IMR-90 (cell line): ENCODE measurements around the gene HERC6. TPM values are rescaled to one million over a fixed set of nuclear protein-coding genes. Genes with fewer than 3 reads are reported as not detected.

Source experiments
- ATAC-seq: fragments of 200-7000 bp; cut with Tn5 transposase; 2 replicates; pipeline ENCODE4 v1.9.1; 2020; ENCODE audit warnings: low read depth, mild to moderate bottlenecking, moderate library complexity
- BruUV-seq: library from RNA; stranded (reverse); fragments of 400-500 nt; replicated peaks from 2 replicates; lab custom pipeline; 2021; lab: Mats Ljungman, UMichigan
- CTCF ChIA-PET: fragments of 300-600 bp; formaldehyde crosslinking; extraction: SDS; loops from one replicate; lab custom pipeline; 2021; ENCODE audit warnings: antibody characterized with exemption; lab: Yijun Ruan, JAX
- POLR2A ChIA-PET: fragments of 300-600 bp; sonication (Branson Sonifier 250); formaldehyde crosslinking; loops from one replicate; lab custom pipeline; 2022; ENCODE audit warnings: antibody characterized with exemption; ENCODE audit not compliant: unreplicated experiment; lab: Charles Lee
- DNase-seq: peaks from one replicate; pipeline ENCODE4 v3.0.0; 2013
- H2AFZ ChIP-seq: replicated peaks from 2 replicates; pipeline ENCODE3; 2013; ENCODE audit warnings: low read length, mild to moderate bottlenecking; ENCODE audit not compliant: poor library complexity
- H2AK5ac ChIP-seq: 2 replicates; pipeline ENCODE4 v1.6.1; 2013; ENCODE audit warnings: low read depth, low read length, inconsistent platforms
- H2AK9ac ChIP-seq: replicated peaks from 2 replicates; pipeline ENCODE3; 2013; ENCODE audit warnings: mild to moderate bottlenecking, low read depth, low read length, moderate library complexity; ENCODE audit not compliant: poor library complexity
- H2BK120ac ChIP-seq: 2 replicates; pipeline ENCODE4 v1.6.1; 2013; ENCODE audit warnings: low read depth, low read length, inconsistent platforms
- H2BK15ac ChIP-seq: 3 replicates; pipeline ENCODE4 v1.6.1; 2013; ENCODE audit warnings: low read depth, low read length, inconsistent platforms
- H2BK20ac ChIP-seq: 2 replicates; pipeline ENCODE4 v1.6.1; 2013; ENCODE audit warnings: low read depth, mild to moderate bottlenecking, inconsistent platforms, low read length, moderate library complexity
- H2BK5ac ChIP-seq: 2 replicates; pipeline ENCODE4 v1.6.1; 2013; ENCODE audit warnings: mild to moderate bottlenecking, low read depth, low read length, inconsistent platforms; ENCODE audit not compliant: poor library complexity, severe bottlenecking
- H3K14ac ChIP-seq: replicated peaks from 2 replicates; pipeline ENCODE4 v1.6.1; 2013; ENCODE audit warnings: low read depth, low read length, inconsistent platforms
- H3K18ac ChIP-seq: 2 replicates; pipeline ENCODE4 v1.6.1; 2013; ENCODE audit warnings: low read depth, low read length, control low read depth
- H3K23ac ChIP-seq: 2 replicates; pipeline ENCODE4 v1.6.1; 2013; ENCODE audit warnings: low read depth, low read length, inconsistent platforms
- H3K27ac ChIP-seq: 2 replicates; pipeline ENCODE4 v1.5.1; 2013; ENCODE audit warnings: mild to moderate bottlenecking, control low read depth, low read length; ENCODE audit not compliant: insufficient read depth
- H3K27me3 ChIP-seq: 2 replicates; pipeline ENCODE4 v1.6.1; 2013; ENCODE audit warnings: low read length; ENCODE audit not compliant: control insufficient read depth, insufficient read depth
- H3K36me3 ChIP-seq: 2 replicates; pipeline ENCODE4 v1.6.1; 2013; ENCODE audit warnings: low read length, mixed read lengths; ENCODE audit not compliant: control insufficient read depth, insufficient read depth
- H3K4ac ChIP-seq: 2 replicates; pipeline ENCODE4 v1.6.1; 2013; ENCODE audit warnings: low read depth, low read length, inconsistent platforms
- H3K4me1 ChIP-seq: 2 replicates; pipeline ENCODE4 v1.6.1; 2013; ENCODE audit warnings: low read length, mixed read lengths; ENCODE audit not compliant: control insufficient read depth, insufficient read depth
- H3K4me2 ChIP-seq: 2 replicates; pipeline ENCODE4 v1.6.1; 2013; ENCODE audit warnings: low read depth, mild to moderate bottlenecking, control low read depth, low read length, moderate library complexity
- H3K4me3 ChIP-seq: 2 replicates; pipeline ENCODE4 v1.5.1; 2013; ENCODE audit warnings: low read depth, mild to moderate bottlenecking, control low read depth, low read length, moderate library complexity; ENCODE audit not compliant: insufficient read depth
- H3K56ac ChIP-seq: 2 replicates; pipeline ENCODE4 v1.6.1; 2013; ENCODE audit warnings: low read length, inconsistent platforms; ENCODE audit not compliant: insufficient read depth; ENCODE audit errors: extremely low read depth
- H3K79me1 ChIP-seq, 2 experiments: 2 replicates each; pipeline ENCODE4 v1.6.1; 2013; ENCODE audit warnings: low read length in 2 of 2, inconsistent platforms in 1 of 2, low read depth in 1 of 2
- H3K9ac ChIP-seq: 2 replicates; pipeline ENCODE4 v1.6.1; 2013; ENCODE audit warnings: low read depth, low read length, control low read depth
- H3K9me1 ChIP-seq: 2 replicates; pipeline ENCODE4 v1.6.1; 2013; ENCODE audit warnings: low read length, inconsistent platforms; ENCODE audit not compliant: insufficient read depth
- H3K9me3 ChIP-seq: 2 replicates; pipeline ENCODE4 v1.6.1; 2013; ENCODE audit warnings: low read length; ENCODE audit not compliant: control insufficient read depth, insufficient read depth
- H4K20me1 ChIP-seq: 2 replicates; pipeline ENCODE4 v1.6.1; 2013; ENCODE audit warnings: low read length, inconsistent platforms; ENCODE audit not compliant: insufficient read depth
- H4K5ac ChIP-seq: 2 replicates; pipeline ENCODE4 v1.6.1; 2013; ENCODE audit warnings: mild to moderate bottlenecking, low read depth, low read length, control low read depth
- H4K8ac ChIP-seq, 2 experiments: 2 replicates each; pipeline ENCODE4 v1.6.1; 2013; ENCODE audit warnings: low read depth in 2 of 2, low read length in 2 of 2, control low read depth in 1 of 2, inconsistent platforms in 1 of 2
- H4K91ac ChIP-seq: 2 replicates; pipeline ENCODE4 v1.6.1; 2013; ENCODE audit warnings: low read depth, low read length, inconsistent platforms; ENCODE audit not compliant: insufficient read depth
- CEBPB ChIP-seq: IDR thresholded peaks from 2 replicates; pipeline ENCODE4 v1.6.1; 2012; ENCODE audit warnings: low read depth, low read length, improper control_type of control experiment
- MAZ ChIP-seq: IDR thresholded peaks from 2 replicates; pipeline ENCODE4 v1.6.1; 2012; ENCODE audit warnings: low read depth, mild to moderate bottlenecking, low read length, improper control_type of control experiment, moderate library complexity, borderline replicate concordance
- NFE2L2 ChIP-seq: fragments of 150-350 bp; IDR thresholded peaks from 2 replicates; pipeline ENCODE4 v1.6.1; 2016; ENCODE audit warnings: low read depth, mild to moderate bottlenecking, low read length
- POLR2A ChIP-seq: IDR thresholded peaks from 2 replicates; pipeline ENCODE4 v1.6.1; 2012; ENCODE audit warnings: mild to moderate bottlenecking, low read depth, low read length
- RAD21 ChIP-seq: IDR thresholded peaks from 2 replicates; pipeline ENCODE4 v1.6.1; 2012; ENCODE audit warnings: low read length, improper control_type of control experiment
- RFX5 ChIP-seq: IDR thresholded peaks from 2 replicates; pipeline ENCODE4 v1.8.0; 2012; ENCODE audit warnings: low read depth, mild to moderate bottlenecking, low read length, moderate library complexity
- WGBS, 2 experiments: methylation state at CpG; one replicate each; pipeline versions ENCODE4 v1.1.5 to v1.1.7; 2013; ENCODE audit warnings: missing lambda C conversion rate in 2 of 2; ENCODE audit not compliant: insufficient read length in 1 of 2; ENCODE audit errors: extremely low coverage in 2 of 2; 5-methylcytosine and 5-hydroxymethylcytosine counted together
- dilution Hi-C: fragments of 300-500 bp; cut with HindIII; formaldehyde crosslinking; loops from one replicate; pipeline ENCODE4 v1.14.3; 2018; ENCODE audit warnings: low sequenced_read_pairs; ENCODE audit not compliant: unreplicated experiment
- in situ Hi-C: fragments of 300-500 bp; cut with MboI; formaldehyde crosslinking; loops from 3 replicates; pipeline ENCODE4 v1.14.3; 2019; ENCODE audit warnings: low sequenced_read_pairs, inconsistent platforms, mixed read lengths
- intact Hi-C: fragments of 100-400 bp; cut with micrococcal nuclease; formaldehyde crosslinking; loops from 2 replicates; pipeline ENCODE4 v1.10.0; 2022
- polyA plus RNA-seq, 3 experiments: library from polyadenylated mRNA; depleted of rRNA; stranded (reverse); fragments of >200 nt; gene quantifications; 2 replicates each; pipeline ENCODE4 v1.2.3, GENCODE V29; 2012; ENCODE audit warnings: low replicate concordance in 1 of 3
- total RNA-seq: library from RNA; depleted of rRNA; stranded (reverse); fragments of >200 nt; gene quantifications from 2 replicates; pipeline ENCODE4 v1.2.3, GENCODE V29; 2012

HERC6 gene
- total and polyA plus RNA-seq, 2 of the 4 experiments (the other 2 are of a cell fraction) = 0.53 to 1.6 TPM

DNA sequence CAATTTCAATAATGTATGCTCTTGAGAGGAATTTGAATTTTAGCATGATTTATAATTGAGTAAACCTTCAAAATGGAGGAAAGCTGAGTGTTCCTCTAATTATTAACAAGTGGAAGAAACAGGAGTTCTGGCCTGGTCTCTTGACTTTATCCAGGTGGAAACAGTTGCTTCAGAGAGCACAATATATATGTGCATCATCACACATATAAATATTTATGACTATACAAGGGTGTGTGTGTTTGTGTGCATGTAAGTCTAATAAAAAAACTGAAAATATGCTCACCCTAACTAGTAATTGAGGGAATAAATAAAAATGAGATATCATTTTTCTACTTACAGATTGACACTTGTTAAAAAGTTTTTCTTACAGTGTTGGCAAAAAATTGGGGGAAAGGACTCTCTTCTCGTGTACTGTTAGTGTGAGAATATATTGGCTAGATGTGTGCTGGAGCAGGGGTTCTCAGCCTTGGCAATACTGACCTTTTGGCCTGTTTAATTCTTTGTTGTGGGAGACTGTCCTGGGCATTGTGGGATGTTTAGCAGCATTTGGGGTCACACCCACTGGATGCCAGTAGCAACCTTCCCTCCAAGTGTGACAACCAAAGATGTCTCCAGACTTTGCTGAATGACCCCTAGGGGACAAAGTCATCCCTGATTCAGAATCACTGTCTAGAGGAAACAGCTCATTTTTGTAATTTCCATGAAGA is 57.5 kb downstream of the HERC6 start:
- Histone ChIP-seq H2BK20ac (no peak overlapping the region), H2AFZ (no peak overlapping the region), H3K27me3 (no peaks in the 10 kb centered on the region; the same call in 1 of the 2 replicates), H3K79me1 (no peaks in the 10 kb centered on the region), H2BK120ac (no peak overlapping the region), H4K91ac (no peak overlapping the region), H2AK5ac (no peak overlapping the region), H3K23ac (no peak overlapping the region), H3K4me2 (no peak overlapping the region), H3K4me3 (no peak overlapping the region), H2BK15ac (no peak overlapping the region), H4K20me1 (no peaks in the 10 kb centered on the region), H3K9me1 (no peaks in the 10 kb centered on the region), H3K14ac (no peak overlapping the region), H3K18ac (no peak overlapping the region), H3K4me1 (no peaks in the 10 kb centered on the region), H4K8ac (no peak overlapping the region), H4K5ac (no peak overlapping the region), H3K36me3 (no peaks in the 10 kb centered on the region), H3K27ac (no peak overlapping the region), H3K4ac (no peak overlapping the region), H2AK9ac (no peak overlapping the region), H2BK5ac (no peak overlapping the region), H3K9ac (no peak overlapping the region), H3K56ac (no peak overlapping the region), H3K9me3 (no peaks in the 10 kb centered on the region)
- ChIA-PET POLR2A (interaction anchor here (0.6 kb wide), 1 partner anchor 115 kb away, joined by 4 read pairs; no protein-coding TSS in a partner anchor), CTCF (interaction anchor here (0.6 kb wide), 1 partner anchor 27 kb away, joined by 3 read pairs; no protein-coding TSS in a partner anchor)
- ATAC-seq (no peak), DNase-seq (no peak)
- TF ChIP-seq CEBPB = no peak
- TF ChIP-seq MAZ = no peak
- TF ChIP-seq POLR2A = no peak
- no peak for TF ChIP-seq NFE2L2
- no peak for TF ChIP-seq RFX5
- TF ChIP-seq RAD21 = no peak
- intact Hi-C loops (no loop called here), dilution Hi-C loops (no loop called here), in situ Hi-C loops (no loop called here)
- BruUV-seq = no TSS peak
- no CpG with 5 or more reads among the region's 1 CpG for WGBS, 2 experiments
